Myocyte (in vitro differentiated cells): ENCODE measurements around the gene TMEM42. TPM values are rescaled to one million over a fixed set of nuclear protein-coding genes. Genes with fewer than 3 reads are reported as not detected.

ENCODE experiments used
- DNase-seq: peaks from one replicate; pipeline ENCODE4 v3.0.0-alpha.2; 2012; ENCODE audit warnings: low read depth
- total RNA-seq: library from RNA; depleted of rRNA; stranded (reverse); fragments of >200 nt; gene quantifications from 2 replicates; pipeline ENCODE4 v1.2.3, GENCODE V29; 2014

Gene TMEM42
- total RNA-seq, 1 donor from 2014 or later = 12.0 TPM

DNA sequence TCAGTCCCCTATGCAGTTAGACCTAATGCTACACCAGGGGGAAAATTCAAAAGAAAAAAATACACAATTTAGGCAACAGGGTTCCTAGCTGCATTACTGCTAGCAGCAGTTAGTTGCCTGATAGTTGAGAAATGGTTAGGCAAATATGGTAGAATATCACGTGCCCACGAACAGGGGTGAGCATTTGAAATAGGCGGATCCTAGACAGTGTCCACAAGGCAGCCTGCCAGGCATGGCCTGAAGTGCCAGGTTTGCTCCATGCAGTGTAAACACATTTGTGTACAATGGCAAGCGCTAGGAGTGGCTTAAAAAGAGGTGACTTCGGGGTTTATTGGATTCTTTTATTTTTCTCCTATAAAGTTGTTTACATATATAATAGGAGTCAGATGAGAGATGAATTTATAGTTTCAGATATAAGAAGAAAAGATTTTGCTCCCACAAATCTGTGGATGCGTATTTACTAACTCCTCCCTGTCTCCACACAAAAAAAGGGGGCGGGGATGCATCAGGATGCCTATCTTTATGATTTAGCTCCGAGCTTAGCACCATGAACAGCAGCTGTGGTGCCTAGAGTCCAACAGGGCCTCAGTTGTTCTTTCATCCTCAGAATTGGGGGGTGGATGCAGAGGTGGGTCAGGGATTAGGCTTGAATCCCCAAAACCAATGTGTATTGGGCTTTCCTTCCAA is 8.8 kb downstream of the TMEM42 start:
- DNase-seq = no peak

DNA sequence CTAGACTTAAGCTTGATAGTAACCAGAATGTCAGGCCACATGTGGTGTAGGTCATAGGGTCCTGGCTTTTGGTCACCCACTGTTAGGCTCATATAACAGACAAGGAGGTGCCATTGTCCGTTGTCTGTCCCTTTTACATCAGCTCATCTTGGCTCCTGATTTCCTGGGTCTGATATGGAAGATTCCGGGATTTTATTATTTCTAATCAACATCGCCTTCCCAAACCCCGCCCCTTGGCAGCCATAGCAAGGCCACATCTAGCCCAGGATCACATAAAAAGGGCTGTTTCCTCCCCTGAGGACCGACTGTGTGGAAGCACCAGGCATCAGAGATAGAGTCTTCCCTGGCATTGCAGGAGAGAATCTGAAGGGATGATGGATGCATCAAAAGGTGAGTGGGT is 12.6 kb downstream of the TMEM42 start, which contains the start of gene TGM4:
Gene TGM4, plus strand, starts transcription at position 301 of the 400 bp plus-strand sequence. Its CDS starts 71 bp downstream, at position 372.
- no peak for DNase-seq

DNA sequence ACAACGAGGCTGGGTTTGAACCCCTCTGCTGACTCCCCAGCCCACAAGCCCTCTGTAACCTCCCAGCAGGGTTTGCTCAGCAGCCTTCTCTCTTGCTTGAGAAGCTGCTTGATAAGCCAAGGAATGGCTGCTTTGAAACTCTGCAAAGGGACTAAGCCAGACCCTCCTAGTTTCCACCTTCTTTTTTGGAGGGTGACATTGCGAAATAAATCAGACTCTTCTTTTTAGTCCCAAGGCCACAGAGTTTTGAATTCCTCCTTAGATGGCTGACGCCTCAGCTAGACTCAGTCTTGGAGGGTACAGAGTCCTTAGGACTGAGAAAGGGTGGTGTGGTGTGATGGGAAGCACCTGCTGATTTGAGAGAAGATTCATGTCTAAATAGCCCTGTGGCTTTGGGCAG is 13.9 kb downstream of the TMEM42 start:
- no peak for DNase-seq

DNA sequence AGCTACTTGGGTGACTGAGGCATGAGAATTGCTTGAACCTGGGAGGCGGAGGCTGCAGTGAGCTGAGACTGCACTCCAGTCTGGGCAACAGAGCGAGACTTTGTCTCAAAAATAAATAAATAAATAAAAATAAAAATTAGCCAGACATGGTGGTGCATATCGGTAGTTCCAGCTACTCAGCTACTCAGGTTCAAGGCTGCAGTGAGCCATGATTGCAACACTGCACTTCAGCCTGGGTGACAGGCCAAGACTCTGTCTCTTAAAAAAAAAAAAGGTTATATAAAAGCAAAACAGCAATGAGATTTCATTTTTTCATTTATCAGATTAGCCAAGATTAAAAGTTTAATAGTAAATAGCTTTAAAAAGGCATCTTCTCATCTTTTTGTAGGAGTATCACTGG is 15.6 kb downstream of the TMEM42 start:
- no peak for DNase-seq

DNA sequence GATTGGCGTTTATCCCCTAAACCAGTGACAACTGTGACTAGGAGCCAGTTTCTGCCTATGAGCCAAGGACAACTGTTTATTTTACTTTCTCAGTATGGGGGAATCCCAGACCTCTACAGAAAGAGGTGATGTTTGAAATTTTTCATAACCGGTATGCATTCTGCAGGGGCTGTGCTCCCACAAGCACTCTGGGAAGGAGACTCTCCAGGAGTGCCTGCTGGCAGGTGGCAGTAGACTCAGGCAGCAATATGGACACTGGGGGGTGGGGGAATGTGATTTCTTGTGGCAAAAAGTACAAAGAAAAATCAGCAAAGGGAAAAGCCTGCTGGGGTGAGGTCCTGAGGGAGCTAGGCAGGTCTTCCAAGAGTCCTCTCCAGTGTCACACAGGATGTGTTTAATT is 18.6 kb downstream of the TMEM42 start:
- no peak for DNase-seq

DNA sequence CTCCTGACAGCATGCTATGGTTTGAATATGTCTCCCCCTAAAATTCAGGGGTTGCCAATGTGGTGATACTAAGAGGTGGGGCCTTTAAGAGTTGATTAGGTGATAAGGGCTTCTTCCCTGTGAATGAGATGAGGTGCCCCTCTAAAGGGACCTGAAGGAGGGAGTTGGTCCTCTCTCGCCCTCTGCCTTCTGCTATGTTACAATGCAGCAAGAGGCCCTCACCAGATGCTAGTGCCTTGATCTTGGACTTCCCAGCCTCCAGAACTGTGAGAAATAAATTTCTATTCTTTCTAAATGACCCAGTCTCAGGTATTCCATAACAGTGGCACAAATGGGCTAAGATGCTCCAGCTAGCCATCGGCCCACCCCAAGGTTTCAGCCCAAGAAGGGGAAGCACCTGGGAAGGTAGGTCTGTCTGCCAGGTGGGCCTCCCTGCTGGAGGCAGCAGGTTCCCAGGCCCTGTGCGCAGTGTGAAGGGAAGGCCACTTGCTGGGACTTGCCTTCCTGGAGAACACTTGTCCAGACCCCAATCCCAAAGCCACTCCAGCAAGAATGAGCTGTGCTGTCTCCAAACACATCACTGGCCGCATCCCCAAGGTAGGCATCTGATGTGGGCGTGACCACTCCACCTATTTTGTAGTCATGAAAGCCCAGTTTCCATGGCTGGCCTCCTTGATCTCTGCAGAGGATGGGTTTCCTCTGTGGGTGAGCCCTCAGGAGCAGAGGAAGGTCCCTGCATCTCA is 21.7 kb downstream of the TMEM42 start:
- no peak for DNase-seq

DNA sequence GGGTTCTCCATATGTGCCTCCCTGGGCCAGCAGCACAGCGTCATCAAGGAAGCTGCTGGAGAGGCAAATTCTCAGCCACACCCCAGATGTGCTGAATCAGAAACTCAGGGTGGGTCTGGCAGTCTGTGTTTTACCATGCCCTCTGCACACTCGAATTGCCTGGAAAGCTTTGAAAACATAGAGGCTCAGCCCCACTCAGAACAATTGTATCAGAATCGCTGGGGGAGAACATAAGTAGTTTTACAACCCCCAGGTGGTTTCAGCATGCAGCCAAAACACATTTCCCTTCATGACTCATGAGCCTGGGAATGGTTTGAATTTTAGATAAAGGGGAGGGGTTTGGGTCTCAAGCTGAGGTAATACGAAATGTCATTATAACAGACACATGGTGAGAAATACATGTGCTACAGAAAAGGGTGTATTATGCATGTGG is 22.3 kb downstream of the TMEM42 start:
- peak; percentile 78 for DNase-seq

DNA sequence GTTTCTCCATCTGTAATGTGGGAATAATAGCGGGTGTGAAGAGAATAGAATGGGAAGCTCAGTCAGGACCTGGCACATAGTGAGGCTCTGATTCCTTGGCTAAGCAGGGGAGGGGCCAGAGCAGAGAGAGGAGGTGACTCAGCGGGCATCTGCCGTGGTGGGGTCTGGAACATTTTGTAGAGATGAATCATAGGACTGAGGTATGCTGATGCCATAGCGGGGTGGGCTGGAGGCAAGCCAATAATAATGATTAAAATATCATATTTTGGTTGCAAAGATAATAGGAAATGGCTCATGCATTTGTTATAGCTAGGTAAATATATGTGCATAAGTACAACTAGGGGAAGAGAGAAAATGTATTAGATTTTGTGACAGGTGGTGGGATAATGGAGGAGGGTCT is 23.9 kb downstream of the TMEM42 start:
- peak; percentile 91 for DNase-seq

DNA sequence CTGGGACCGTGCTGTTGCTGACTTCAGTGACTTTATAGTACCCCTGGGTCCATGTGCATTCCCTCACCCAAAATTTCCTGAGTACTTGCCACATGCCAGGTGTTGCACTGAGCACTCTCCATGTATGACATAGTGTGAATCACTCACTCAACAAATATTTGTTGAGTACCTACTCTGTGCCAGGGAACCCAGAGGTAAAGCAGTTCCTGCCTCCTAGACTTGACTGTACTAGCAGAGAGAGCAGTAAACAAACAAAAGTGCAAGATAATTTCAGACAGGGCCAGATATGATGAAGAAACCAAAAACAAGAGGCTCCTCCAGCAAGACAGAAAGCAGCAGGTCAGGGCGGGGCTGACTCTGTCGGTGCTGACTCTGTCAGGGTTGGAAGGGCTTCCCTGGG is 24.8 kb downstream of the TMEM42 start:
- DNase-seq = no peak

DNA sequence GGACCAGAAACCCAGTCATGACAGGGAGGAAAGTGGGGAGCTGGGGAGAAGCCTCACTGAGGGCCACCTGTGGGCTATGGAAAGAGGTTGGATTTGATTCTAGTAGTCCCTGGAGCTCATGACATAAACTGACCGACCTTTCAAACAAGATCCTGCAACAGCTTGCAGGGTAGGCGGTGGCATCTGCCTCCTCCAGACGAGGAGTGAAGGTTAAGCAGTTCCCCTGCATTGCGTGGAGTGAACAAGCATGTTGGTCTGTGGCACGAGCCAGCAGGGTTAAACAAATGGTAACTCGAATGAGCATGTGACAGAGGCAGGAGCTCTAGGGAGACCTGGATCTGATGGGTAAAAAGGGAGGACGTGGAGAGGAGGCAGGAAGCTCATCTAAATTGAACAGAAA is 25.4 kb downstream of the TMEM42 start:
- DNase-seq = no peak

DNA sequence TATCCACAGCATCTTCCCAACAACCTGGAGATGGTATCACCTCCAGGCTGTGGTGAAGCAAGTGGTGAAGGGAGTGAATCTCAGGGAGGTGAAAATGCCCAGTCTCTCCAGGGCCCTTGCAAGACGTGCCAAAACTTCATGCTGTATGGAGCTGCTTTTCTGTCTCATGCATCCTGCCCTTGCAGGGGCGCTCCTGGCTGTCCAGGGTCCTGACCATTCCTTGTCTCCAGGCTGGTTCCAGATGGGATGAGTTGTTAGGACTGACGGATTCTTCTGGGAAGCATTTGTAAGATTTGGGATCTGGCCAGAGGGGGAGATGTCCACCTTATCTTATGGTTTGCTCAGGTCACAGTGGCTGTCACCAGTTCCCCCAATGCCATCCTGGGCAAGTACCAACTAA is 28.5 kb downstream of the TMEM42 start:
- no peak for DNase-seq

DNA sequence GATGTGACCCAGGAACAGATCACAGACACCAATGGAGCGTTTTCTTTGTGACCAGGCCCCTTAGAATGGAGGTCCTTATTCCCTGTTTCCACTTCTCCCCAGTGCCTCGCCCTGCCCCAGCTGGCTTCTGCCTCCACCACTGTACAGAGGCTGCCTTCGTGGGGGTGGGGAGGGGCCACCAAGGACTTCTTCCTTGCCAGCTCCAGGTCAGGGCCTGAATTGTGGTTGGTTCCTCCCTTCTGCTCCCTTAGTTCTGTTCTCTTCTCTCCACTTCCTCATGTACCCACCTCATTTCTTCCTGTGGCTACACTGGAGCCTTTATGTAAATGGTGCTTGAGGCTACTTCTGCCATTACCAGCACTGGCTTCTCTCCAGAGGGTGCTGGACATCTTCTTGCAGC is 29.1 kb downstream of the TMEM42 start:
- DNase-seq = no peak

DNA sequence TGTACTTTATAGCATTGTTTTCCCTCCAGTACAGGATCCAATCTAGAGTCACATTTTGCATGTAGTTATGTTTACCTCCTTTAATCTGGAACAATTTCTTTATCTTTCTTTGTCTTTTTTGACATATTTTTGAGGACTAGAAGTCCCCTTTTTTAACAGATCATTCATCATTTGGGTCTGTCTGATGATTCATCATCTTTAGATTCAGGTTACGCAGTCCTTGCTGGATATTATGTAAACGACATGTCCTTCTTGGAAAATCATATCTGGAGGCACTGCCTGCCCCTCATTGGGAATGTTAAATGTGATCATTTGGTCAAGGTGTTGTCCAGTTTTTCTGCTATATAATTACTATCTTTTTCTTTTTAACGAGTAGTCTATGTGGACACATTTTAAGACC is 31.0 kb downstream of the TMEM42 start:
- DNase-seq = no peak

DNA sequence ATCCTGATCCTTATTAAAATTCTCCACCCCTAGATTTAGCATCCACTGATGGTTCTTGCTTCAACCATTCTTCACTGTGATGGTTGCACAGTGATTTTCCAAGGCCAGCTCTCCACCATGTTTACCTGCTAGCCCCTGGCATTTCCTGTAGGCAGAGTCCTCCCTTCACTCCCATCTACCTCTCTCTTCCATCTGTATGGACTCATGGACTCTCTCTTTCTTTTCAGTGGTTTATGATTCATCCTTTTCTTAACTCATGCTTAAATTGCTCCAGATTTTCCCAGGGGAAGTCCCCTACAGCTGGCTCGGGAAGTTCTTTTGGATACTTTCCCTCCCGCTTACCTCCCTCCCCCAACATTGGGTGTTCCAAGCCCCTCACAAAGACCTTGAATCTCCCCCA is 31.4 kb downstream of the TMEM42 start:
- DNase-seq = peak; percentile 64

DNA sequence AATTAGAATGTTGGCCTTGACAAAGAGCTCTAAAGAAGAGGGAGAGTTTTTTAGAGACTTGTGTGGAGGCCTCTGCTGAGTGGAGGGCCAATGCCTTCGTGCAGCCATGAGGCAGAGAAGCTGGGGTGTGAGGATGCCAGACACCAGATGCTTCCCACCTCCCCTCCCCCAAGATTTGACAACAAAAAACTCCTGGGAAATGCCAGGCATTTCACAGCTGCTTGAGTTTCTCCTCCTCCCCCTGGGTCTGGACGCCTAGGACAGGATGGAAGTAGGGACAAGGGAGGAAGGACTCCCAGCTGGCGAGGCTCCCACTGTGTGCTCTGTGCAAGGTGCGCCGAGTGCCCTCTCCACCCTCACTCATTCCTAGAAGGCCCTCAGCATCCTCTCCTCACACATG is 32.8 kb downstream of the TMEM42 start:
- DNase-seq = peak; percentile 54

DNA sequence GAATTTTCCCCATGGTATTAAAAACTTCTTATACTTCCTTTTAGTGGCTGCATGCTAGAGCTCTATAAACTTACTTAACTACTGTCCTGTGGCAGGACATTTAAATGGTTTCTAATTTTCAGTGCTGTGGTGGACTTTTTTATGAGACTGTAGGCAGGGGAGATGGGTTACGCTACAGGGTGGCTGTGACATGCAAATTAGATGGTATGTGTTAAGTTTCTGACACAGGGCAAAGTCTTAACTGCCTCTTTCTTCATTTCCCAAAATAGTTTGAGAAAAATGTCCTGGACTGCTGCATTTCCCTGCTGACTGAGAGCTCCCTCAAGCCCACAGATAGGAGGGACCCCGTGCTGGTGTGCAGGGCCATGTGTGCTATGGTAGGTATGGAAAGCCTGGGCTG is 34.7 kb downstream of the TMEM42 start:
- no peak for DNase-seq

DNA sequence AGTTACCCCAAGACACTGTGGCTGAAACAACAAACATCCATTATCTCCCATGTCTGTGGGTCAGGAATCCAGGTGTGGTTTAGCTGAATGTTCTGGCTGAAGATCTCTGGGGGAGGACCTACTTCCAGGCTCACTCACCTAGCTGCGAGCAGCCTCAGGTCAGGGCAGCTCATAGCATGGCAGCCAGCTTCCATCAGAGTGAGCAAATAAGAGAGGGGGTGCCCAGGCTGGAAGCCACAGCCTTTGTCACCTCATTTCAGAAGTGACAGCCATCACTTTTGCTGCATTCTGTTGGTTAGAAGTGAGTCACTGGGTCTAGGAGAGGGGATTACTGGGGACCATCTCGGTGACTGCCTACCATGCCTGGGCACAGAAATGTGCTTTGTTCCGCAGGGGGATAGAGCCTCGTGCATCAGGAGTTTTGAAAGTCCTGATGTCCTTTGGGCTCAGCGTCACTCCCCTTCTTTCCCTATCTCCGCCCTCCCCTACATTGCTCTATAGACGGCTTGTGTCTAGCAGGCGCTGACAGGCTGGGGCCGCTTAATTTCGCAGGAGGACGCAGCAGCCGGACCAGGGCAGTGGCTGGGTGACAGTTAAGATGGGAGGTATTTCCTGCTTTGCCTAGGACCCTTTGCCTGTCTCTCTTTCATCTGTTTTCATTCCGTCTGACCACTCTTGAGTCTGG is 38.1 kb downstream of the TMEM42 start:
- no peak for DNase-seq

DNA sequence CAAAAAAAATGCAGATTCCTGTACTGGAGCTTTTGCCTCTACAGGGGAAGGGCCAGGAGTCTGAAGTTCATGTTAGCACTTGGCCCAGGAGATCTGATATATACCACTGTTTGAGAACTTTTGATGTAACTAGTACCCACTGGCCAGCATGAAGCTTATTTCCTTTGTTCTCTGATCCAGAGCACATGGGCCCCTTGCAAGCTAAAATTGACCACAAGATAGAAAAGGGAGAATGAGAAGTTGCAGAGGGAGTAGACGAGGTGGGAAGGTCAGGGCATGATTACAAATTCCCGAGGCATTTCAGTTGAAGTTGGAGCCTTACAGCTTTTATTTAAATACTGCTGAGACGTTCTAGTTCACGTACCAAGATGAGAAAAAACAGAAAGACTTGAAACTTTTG is 40.9 kb downstream of the TMEM42 start:
- no peak for DNase-seq

DNA sequence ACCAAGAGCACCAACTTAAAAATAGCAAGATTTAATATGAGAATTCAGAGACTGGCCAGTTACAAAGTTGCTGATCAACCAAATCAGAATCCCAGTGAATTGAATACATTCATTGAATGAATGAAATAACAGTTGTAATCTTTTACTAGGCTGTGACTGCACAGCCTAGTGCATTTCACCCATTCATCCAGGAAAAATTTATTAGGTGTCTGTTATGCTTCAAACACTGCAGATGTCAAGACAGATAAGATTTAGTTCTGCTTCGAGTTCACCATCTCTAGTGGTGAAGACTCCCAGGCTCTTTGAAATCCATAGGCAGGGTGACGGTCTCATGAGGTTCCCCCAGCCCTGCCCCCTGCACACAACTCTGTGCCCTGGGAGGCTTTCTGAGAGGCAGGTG is 41.6 kb downstream of the TMEM42 start:
- no peak for DNase-seq

DNA sequence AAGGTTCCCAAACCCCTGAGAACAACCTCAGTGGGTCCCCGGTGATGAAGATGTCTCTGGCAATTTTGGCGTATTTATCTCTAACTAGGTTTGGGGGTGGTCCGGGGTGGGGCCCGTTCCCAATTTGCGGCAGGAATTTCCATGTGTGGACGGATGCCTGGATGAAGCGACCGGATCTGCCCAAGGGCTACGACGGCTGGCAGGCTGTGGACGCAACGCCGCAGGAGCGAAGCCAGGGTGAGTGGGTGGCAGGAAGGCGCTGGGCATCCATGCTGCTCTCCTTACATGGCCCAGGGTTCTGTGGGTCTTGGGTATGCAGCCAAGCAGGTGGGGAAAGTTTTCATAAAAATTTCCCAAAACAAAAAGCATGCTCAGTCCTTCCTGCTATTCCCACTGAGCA is 42.0 kb downstream of the TMEM42 start:
- DNase-seq = no peak

DNA sequence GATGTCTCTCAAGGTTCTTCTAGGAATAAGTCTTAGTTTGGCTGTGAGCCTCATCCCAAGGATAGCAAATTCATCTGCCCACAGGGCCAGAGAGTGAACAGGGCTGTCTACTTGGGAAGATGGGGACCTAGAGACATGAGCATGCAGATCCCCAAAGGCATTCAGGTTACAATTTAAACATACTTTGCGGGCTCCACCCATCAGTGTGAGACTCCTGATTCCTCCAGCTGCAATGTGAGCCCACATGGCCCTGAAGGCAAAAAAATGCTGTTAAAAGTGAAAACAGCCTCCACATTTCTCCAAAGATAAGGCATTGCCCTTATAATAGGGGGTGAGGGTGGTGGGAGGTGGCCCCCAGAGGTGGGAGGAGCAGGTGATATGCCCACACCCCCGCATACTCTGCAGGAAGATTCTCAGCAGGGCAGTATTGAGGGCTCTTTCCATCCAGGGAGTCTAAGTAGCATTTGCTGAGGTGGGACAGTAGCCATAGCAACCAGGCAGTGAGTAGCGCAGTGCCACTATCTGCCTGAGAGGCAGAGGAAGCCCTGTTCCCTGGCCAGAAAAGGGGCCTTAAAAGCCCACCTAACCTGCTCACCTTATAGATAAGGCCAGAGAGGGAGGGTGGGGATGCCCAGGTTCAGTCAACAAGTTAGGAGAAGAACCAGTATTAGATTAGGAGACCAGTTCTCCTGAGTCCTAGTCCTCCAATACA is 43.9 kb downstream of the TMEM42 start:
- DNase-seq = no peak

DNA sequence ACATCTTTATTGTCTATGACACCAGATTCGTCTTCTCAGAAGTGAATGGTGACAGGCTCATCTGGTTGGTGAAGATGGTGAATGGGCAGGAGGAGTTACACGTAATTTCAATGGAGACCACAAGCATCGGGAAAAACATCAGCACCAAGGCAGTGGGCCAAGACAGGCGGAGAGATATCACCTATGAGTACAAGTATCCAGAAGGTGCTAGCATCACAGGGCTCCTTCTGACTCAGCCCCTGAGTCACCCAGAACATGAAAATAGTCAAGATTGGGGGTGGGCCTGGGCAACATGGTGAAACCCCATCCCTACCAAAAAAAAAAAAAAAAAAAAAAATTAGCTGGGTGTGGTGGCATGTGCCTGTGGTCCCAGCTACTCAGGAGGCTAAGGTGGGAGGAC is 45.3 kb downstream of the TMEM42 start:
- DNase-seq = no peak
